HepG2 (cell line): Measurements from ENCODE around the gene LYST. TPM values are rescaled to one million over a fixed set of nuclear protein-coding genes. Genes with fewer than 3 reads are reported as not detected.

Source experiments
- BRD4 ChIP-seq: sonication (generic); formaldehyde crosslinking; IDR thresholded peaks from 2 replicates; pipeline ENCODE4 v1.4.0; 2020; ENCODE audit warnings: missing genetic modification reagents
- CBX1 ChIP-seq: IDR thresholded peaks from one replicate; pipeline ENCODE4 v1.6.1; 2016; ENCODE audit warnings: antibody characterized with exemption, low read depth
- DNMT3B ChIP-seq: conservative IDR thresholded peaks from 2 replicates; pipeline ENCODE4 v1.6.1; 2016; ENCODE audit warnings: missing biosample characterization, control low read depth
- FOSL1 ChIP-seq: sonication (generic); formaldehyde crosslinking; IDR thresholded peaks from 2 replicates; pipeline ENCODE4 v1.9.0; 2021; ENCODE audit warnings: missing genetic modification reagents, borderline replicate concordance
- MYC ChIP-seq: sonication (generic); formaldehyde crosslinking; IDR thresholded peaks from 2 replicates; pipeline ENCODE4 v1.9.0; 2021; ENCODE audit warnings: missing genetic modification reagents, borderline replicate concordance
- NPAS2 ChIP-seq: sonication (generic); formaldehyde crosslinking; IDR thresholded peaks from 2 replicates; pipeline ENCODE4 v1.8.0; 2022; ENCODE audit warnings: mild to moderate bottlenecking, missing genetic modification reagents, borderline replicate concordance
- PCBP1 ChIP-seq: fragments of 200-400 bp; formaldehyde crosslinking; IDR thresholded peaks from 2 replicates; pipeline ENCODE4 v1.6.1; 2017; ENCODE audit warnings: mild to moderate bottlenecking, low read depth, low read length, borderline replicate concordance
- PITX1 ChIP-seq: sonication (generic); formaldehyde crosslinking; IDR thresholded peaks from 2 replicates; pipeline ENCODE4 v1.5.1; 2020; ENCODE audit warnings: mild to moderate bottlenecking, missing genetic modification reagents
- STAG1 ChIP-seq: sonication (generic); formaldehyde crosslinking; IDR thresholded peaks from 2 replicates; pipeline ENCODE4 v1.4.0; 2020; ENCODE audit warnings: missing genetic modification reagents
- TRIM24 ChIP-seq: sonication (generic); formaldehyde crosslinking; IDR thresholded peaks from 2 replicates; pipeline ENCODE4 v1.8.0; 2022; ENCODE audit warnings: mild to moderate bottlenecking, missing genetic modification reagents
- ZMYM2 ChIP-seq: sonication (generic); formaldehyde crosslinking; IDR thresholded peaks from 2 replicates; pipeline ENCODE4 v1.8.0; 2022; ENCODE audit warnings: mild to moderate bottlenecking, missing genetic modification reagents
- ZNF44 ChIP-seq: sonication (generic); formaldehyde crosslinking; IDR thresholded peaks from 2 replicates; pipeline ENCODE4 v1.5.1; 2020; ENCODE audit warnings: mild to moderate bottlenecking, missing genetic modification reagents
- ZNF558 ChIP-seq: sonication (generic); formaldehyde crosslinking; IDR thresholded peaks from 2 replicates; pipeline ENCODE4 v1.9.0; 2022; ENCODE audit warnings: mild to moderate bottlenecking, missing genetic modification reagents, borderline replicate concordance
- ZNF7 ChIP-seq: IDR thresholded peaks from 2 replicates; pipeline ENCODE4 v1.6.1; 2016; ENCODE audit warnings: missing biosample characterization, missing genetic modification reagents
- polyA plus RNA-seq, 8 experiments: library from polyadenylated mRNA; depleted of rRNA in 3 of 8; stranded (reverse) in 7 of 8; unstranded in 1 of 8; fragments of >200 nt; fragmentation: Illumina TruSeq in 4 of 8; extraction: Trizol in 4 of 8; gene quantifications; 2 replicates each; pipeline versions ENCODE4 v1.2.1 to v1.2.3, GENCODE V29; 2011 to 2016; ENCODE audit warnings: low read depth in 4 of 8, missing spikeins in 1 of 8, mixed read lengths in 1 of 8; ENCODE audit not compliant: insufficient read depth in 1 of 8
- total RNA-seq, 5 experiments: library from RNA; depleted of rRNA; stranded (reverse); fragments of >200 nt; fragmentation: Illumina TruSeq; extraction: Trizol; gene quantifications; 2 replicates each; pipeline ENCODE4 v1.2.3, GENCODE V29; 2016; ENCODE audit warnings: low read depth in 1 of 5
- TF ChIP-seq, protein P1 (sequence below): sonication (generic); formaldehyde crosslinking; IDR thresholded peaks from 2 replicates; pipeline ENCODE4 v1.5.0; 2020; ENCODE audit warnings: missing genetic modification reagents, mild to moderate bottlenecking, borderline replicate concordance
- TF ChIP-seq, protein P2 (sequence below): sonication (generic); formaldehyde crosslinking; IDR thresholded peaks from 2 replicates; pipeline ENCODE4 v1.4.0; 2020; ENCODE audit warnings: missing genetic modification reagents, borderline replicate concordance
- TF ChIP-seq, protein P3 (sequence below): sonication (generic); formaldehyde crosslinking; IDR thresholded peaks from 2 replicates; pipeline ENCODE4 v1.4.0; 2020; ENCODE audit warnings: missing genetic modification reagents, borderline replicate concordance
- TF ChIP-seq, protein P4 (sequence below): sonication (generic); formaldehyde crosslinking; IDR thresholded peaks from 2 replicates; pipeline ENCODE4 v1.5.0; 2020; ENCODE audit warnings: mild to moderate bottlenecking, missing genetic modification reagents

LYST gene
- total and polyA plus RNA-seq, 2 of the 13 experiments (the other 11 are each of a cell fraction or from before 2014, with no cell fraction given) = 0.91 to 2.5 TPM

DNA sequence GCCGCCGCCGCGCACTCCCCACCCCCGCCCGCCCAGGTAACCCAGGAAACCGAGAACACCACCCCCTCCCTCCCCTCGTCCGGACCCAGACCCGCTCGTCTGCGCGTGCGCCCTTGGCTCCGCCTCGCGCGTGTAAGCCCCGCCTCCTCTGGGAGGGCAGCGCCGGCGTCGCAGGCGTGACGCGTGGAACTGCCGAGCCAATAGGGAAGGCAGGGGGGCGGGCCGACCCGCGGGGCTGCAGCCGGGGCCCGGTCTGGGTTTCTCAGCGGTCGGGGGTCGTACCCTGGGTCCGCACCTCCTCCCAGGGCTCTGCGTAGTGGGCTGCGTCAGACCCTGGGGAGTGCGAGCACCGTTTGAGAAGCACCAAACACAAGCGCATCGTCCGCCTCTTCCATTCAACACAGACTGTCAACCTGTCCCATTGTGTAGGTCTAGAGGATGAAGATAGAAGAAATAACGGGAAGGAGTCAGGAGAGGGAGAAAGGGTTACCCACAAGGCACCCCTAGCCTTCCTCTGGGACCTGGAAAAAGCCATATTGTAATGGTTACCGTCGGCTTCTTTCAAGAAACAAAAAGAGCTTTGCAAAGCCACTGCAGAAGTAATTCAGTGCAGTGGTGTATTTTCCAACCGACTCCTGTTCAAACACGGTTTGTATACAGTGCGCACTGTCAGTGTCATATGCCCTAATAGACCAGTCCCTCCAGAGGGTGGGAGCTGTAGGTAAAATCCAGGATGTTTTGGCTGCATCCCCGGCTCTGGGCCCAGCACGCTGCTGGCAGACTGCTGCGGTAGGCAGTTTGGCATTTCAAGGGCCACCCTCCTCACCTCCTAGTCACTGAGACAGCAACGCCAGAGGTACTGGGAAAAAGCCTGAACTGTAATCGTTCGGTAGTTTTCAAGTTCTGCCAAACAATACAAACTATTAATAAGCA is 473 bp upstream of the LYST start (continued):
- TF ChIP-seq, protein P1, sequence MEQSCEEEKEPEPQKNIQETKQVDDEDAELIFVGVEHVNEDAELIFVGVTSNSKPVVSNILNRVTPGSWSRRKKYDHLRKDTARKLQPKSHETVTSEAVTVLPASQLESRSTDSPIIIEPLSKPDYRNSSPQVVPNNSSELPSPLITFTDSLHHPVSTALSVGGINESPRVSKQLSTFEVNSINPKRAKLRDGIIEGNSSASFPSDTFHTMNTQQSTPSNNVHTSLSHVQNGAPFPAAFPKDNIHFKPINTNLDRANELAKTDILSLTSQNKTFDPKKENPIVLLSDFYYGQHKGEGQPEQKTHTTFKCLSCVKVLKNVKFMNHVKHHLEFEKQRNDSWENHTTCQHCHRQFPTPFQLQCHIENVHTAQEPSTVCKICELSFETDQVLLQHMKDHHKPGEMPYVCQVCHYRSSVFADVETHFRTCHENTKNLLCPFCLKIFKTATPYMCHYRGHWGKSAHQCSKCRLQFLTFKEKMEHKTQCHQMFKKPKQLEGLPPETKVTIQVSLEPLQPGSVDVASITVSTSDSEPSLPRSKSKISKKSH (CRISPR knock-in tag) = no peak
- no peak for TF ChIP-seq FOSL1 (CRISPR knock-in tag)
- no peak for TF ChIP-seq DNMT3B (CRISPR knock-in tag)
- TF ChIP-seq, protein P2, sequence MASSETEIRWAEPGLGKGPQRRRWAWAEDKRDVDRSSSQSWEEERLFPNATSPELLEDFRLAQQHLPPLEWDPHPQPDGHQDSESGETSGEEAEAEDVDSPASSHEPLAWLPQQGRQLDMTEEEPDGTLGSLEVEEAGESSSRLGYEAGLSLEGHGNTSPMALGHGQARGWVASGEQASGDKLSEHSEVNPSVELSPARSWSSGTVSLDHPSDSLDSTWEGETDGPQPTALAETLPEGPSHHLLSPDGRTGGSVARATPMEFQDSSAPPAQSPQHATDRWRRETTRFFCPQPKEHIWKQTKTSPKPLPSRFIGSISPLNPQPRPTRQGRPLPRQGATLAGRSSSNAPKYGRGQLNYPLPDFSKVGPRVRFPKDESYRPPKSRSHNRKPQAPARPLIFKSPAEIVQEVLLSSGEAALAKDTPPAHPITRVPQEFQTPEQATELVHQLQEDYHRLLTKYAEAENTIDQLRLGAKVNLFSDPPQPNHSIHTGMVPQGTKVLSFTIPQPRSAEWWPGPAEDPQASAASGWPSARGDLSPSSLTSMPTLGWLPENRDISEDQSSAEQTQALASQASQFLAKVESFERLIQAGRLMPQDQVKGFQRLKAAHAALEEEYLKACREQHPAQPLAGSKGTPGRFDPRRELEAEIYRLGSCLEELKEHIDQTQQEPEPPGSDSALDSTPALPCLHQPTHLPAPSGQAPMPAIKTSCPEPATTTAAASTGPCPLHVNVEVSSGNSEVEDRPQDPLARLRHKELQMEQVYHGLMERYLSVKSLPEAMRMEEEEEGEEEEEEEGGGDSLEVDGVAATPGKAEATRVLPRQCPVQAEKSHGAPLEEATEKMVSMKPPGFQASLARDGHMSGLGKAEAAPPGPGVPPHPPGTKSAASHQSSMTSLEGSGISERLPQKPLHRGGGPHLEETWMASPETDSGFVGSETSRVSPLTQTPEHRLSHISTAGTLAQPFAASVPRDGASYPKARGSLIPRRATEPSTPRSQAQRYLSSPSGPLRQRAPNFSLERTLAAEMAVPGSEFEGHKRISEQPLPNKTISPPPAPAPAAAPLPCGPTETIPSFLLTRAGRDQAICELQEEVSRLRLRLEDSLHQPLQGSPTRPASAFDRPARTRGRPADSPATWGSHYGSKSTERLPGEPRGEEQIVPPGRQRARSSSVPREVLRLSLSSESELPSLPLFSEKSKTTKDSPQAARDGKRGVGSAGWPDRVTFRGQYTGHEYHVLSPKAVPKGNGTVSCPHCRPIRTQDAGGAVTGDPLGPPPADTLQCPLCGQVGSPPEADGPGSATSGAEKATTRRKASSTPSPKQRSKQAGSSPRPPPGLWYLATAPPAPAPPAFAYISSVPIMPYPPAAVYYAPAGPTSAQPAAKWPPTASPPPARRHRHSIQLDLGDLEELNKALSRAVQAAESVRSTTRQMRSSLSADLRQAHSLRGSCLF = no peak
- TF ChIP-seq ZNF44 (CRISPR knock-in tag) = no peak
- no peak for TF ChIP-seq PCBP1
- TF ChIP-seq, protein P3, sequence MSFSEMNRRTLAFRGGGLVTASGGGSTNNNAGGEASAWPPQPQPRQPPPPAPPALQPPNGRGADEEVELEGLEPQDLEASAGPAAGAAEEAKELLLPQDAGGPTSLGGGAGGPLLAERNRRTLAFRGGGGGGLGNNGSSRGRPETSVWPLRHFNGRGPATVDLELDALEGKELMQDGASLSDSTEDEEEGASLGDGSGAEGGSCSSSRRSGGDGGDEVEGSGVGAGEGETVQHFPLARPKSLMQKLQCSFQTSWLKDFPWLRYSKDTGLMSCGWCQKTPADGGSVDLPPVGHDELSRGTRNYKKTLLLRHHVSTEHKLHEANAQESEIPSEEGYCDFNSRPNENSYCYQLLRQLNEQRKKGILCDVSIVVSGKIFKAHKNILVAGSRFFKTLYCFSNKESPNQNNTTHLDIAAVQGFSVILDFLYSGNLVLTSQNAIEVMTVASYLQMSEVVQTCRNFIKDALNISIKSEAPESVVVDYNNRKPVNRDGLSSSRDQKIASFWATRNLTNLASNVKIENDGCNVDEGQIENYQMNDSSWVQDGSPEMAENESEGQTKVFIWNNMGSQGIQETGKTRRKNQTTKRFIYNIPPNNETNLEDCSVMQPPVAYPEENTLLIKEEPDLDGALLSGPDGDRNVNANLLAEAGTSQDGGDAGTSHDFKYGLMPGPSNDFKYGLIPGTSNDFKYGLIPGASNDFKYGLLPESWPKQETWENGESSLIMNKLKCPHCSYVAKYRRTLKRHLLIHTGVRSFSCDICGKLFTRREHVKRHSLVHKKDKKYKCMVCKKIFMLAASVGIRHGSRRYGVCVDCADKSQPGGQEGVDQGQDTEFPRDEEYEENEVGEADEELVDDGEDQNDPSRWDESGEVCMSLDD = no peak
- no peak for TF ChIP-seq ZNF558 (CRISPR knock-in tag)
- TF ChIP-seq CBX1 = no peak
- TF ChIP-seq ZMYM2 = no peak
- no peak for TF ChIP-seq NPAS2 (CRISPR knock-in tag)
- no peak for TF ChIP-seq STAG1 (CRISPR knock-in tag)
- no peak for TF ChIP-seq ZNF7 (CRISPR knock-in tag)
- TF ChIP-seq PITX1 = no peak
- TF ChIP-seq TRIM24 (CRISPR knock-in tag) = no peak
- no peak for TF ChIP-seq BRD4
- TF ChIP-seq MYC = no peak
- TF ChIP-seq, protein P4, sequence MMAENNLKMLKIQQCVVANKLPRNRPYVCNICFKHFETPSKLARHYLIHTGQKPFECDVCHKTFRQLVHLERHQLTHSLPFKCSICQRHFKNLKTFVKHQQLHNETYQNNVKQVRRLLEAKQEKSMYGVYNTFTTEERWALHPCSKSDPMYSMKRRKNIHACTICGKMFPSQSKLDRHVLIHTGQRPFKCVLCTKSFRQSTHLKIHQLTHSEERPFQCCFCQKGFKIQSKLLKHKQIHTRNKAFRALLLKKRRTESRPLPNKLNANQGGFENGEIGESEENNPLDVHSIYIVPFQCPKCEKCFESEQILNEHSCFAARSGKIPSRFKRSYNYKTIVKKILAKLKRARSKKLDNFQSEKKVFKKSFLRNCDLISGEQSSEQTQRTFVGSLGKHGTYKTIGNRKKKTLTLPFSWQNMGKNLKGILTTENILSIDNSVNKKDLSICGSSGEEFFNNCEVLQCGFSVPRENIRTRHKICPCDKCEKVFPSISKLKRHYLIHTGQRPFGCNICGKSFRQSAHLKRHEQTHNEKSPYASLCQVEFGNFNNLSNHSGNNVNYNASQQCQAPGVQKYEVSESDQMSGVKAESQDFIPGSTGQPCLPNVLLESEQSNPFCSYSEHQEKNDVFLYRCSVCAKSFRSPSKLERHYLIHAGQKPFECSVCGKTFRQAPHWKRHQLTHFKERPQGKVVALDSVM (CRISPR knock-in tag) = no peak
